IPS-20b (cell line): ENCODE measurements around the gene DLG2.

Experiments used
- H3K27ac ChIP-seq: one replicate; pipeline ENCODE4 v1.5.1; 2013; ENCODE audit warnings: low read length
- H3K27me3 ChIP-seq: 2 replicates; pipeline ENCODE4 v1.6.1; 2013; ENCODE audit warnings: mild to moderate bottlenecking, low read length, inconsistent platforms; ENCODE audit not compliant: insufficient read depth
- H3K36me3 ChIP-seq: 2 replicates; pipeline ENCODE4 v1.6.1; 2013; ENCODE audit warnings: low read depth, mild to moderate bottlenecking, inconsistent platforms, low read length, moderate library complexity; ENCODE audit not compliant: insufficient read depth
- H3K4me1 ChIP-seq: 2 replicates; pipeline ENCODE4 v1.6.1; 2013; ENCODE audit warnings: mild to moderate bottlenecking, control low read depth, inconsistent platforms, low read length, moderate library complexity; ENCODE audit not compliant: insufficient read depth
- H3K4me3 ChIP-seq: 2 replicates; pipeline ENCODE4 v1.5.1; 2013; ENCODE audit warnings: mild to moderate bottlenecking, low read length, inconsistent platforms
- H3K9ac ChIP-seq: 2 replicates; pipeline ENCODE4 v1.6.1; 2013; ENCODE audit warnings: low read depth, mild to moderate bottlenecking, inconsistent platforms, low read length, moderate library complexity
- H3K9me3 ChIP-seq: 2 replicates; pipeline ENCODE4 v1.6.1; 2013; ENCODE audit warnings: mild to moderate bottlenecking, low read depth, low read length, inconsistent platforms; ENCODE audit not compliant: insufficient read depth

DLG2 gene

GRCh38 chr11:84412862-84413261 lies 1214.3 kb downstream of the DLG2 start:
- Histone ChIP-seq H3K27ac (no peak overlapping the region), H3K27me3 (no peaks in the 10 kb centered on the region), H3K4me1 (peaks cover 18% of the 10 kb centered on the region; the same call in 1 of the 2 replicates), H3K36me3 (no peaks in the 10 kb centered on the region), H3K4me3 (no peak overlapping the region), H3K9ac (no peak overlapping the region), H3K9me3 (no peaks in the 10 kb centered on the region)

- no peaks in the 10 kb centered on the region for H3K36me3 ChIP-seq
- H3K9me3 ChIP-seq: no peaks in the 10 kb centered on the region
- H3K27me3 ChIP-seq: no peaks in the 10 kb centered on the region
- H3K4me1 ChIP-seq: peaks cover 18% of the 10 kb centered on the region; the same call in 1 of the 2 replicates
- no peak overlapping the region for H3K9ac ChIP-seq
- no peak overlapping the region for H3K27ac ChIP-seq
- no peak overlapping the region for H3K4me3 ChIP-seq
Measured at GRCh38 chr11:84408946-84409411, 1218.2 kb downstream of the DLG2 start.

GRCh38 chr11:84407091-84407490 lies 1220.1 kb downstream of the DLG2 start:
- no peak overlapping the region for H3K9ac ChIP-seq
- no peak overlapping the region for H3K27ac ChIP-seq

DNA sequence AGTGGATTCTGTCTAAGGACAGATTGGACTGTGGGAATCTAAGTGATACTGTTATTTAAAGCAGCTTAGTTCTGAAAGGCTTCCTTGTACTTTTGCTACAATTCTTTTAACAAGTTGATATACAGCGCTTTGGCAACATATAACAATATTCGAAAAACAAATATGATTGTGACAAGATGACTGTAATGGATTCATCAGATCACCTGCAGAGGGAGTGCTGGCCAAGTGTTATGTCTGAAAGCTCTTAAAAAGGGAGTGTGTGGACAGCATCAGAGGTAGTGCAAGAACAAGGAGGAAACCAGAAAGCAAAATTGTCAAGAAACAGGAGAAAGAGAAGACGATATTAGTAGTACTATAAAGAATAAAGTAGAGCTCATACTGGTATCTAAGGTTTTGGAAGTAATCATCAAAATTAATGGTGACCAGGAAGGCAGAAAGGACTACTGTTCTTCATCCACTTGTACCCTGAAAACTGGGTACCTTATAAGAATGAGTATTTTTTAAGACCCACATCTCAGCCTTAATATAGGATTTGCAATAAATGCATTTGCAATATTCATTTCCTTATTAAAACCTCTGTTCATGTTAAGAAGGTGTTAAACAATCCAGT lies 1229.0 kb downstream of the DLG2 start:
- no peaks in the 10 kb centered on the region for H3K9me3 ChIP-seq
- no peaks in the 10 kb centered on the region for H3K36me3 ChIP-seq
- H3K4me3 ChIP-seq: no peak overlapping the region
- no peak overlapping the region for H3K27ac ChIP-seq
- H3K9ac ChIP-seq: no peak overlapping the region
- H3K27me3 ChIP-seq: no peaks in the 10 kb centered on the region
- no peaks in the 10 kb centered on the region for H3K4me1 ChIP-seq

More at GRCh38 chr11:84407091-84407490, 1220.1 kb downstream of the DLG2 start:
- Histone ChIP-seq H3K4me1 (peaks cover 18% of the 10 kb centered on the region; the same call in 1 of the 2 replicates), H3K4me3 (no peak overlapping the region), H3K9me3 (no peaks in the 10 kb centered on the region), H3K27me3 (no peaks in the 10 kb centered on the region), H3K36me3 (no peaks in the 10 kb centered on the region)

DNA sequence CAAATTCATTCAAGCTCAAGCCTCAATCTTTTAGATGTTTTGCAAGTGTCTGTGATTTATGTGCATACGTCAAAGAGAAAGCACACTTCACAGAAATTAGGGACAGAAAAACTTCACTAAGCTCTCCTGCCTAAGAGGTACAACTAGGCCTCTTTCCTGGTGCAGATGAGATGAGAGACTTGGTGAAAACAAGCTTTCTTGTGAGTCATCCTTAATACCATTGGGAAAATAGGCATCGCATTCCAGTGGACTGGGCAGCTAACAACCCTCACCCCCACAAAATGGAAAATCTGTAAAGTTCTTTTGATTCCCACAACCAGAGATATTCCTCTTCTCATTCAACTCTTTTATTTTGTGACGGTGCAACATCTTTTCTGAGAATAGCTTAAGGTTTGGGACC lies 1230.6 kb downstream of the DLG2 start:
- Histone ChIP-seq H3K4me1 (no peaks in the 10 kb centered on the region), H3K27me3 (no peaks in the 10 kb centered on the region), H3K9ac (no peak overlapping the region)

DNA sequence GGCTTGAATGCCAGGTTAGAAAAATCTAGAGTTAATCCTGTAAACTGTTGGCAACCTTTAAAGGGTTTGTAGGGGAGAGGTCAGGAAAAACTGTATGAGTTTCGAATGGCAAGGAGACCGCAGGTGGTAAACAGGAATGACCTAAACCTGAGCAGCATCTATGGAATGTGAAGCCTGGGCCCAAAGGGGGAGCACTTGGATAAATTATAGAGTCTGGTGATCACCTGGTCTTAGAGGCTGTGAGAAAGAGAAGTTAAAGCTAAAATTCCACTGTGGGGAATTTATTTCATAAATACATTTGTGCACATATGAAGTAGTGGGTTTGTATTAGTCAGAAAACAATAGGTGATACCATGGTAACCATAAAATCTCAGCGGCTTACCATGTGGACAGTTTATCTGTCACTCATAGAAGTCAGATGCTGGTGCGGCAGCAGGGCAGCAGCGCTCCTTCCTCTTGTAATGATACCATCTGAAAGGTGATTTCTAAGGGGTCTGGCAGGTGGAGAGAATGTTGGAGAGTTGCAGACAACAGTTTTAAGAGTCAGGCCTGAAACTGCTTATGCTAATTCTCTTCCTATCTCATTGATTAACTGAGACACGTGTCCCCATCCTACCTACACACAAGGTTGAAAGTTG lies 1236.6 kb downstream of the DLG2 start:
- Histone ChIP-seq H3K27me3 (no peaks in the 10 kb centered on the region), H3K9ac (no peak overlapping the region; the same call in 1 of the 2 replicates), H3K9me3 (no peaks in the 10 kb centered on the region), H3K4me1 (peaks cover 9% of the 10 kb centered on the region; the same call in 1 of the 2 replicates), H3K27ac (no peak overlapping the region), H3K36me3 (no peaks in the 10 kb centered on the region), H3K4me3 (no peak overlapping the region)

More for the DNA sequence above, 1230.6 kb downstream of the DLG2 start:
- Histone ChIP-seq H3K4me3 (no peak overlapping the region), H3K9me3 (no peaks in the 10 kb centered on the region), H3K27ac (no peak overlapping the region), H3K36me3 (no peaks in the 10 kb centered on the region)

- Histone ChIP-seq H3K4me3 (no peak overlapping the region), H3K27ac (no peak overlapping the region), H3K4me1 (peaks cover 9% of the 10 kb centered on the region; the same call in 1 of the 2 replicates), H3K9me3 (no peaks in the 10 kb centered on the region), H3K27me3 (no peaks in the 10 kb centered on the region), H3K36me3 (no peaks in the 10 kb centered on the region), H3K9ac (no peak overlapping the region)
Measured at GRCh38 chr11:84389696-84390095, 1237.4 kb downstream of the DLG2 start.

GRCh38 chr11:84384731-84385130 lies 1242.4 kb downstream of the DLG2 start:
- Histone ChIP-seq H3K9ac (no peak overlapping the region), H3K9me3 (no peaks in the 10 kb centered on the region), H3K4me1 (no peaks in the 10 kb centered on the region), H3K4me3 (no peak overlapping the region), H3K36me3 (no peaks in the 10 kb centered on the region), H3K27me3 (no peaks in the 10 kb centered on the region), H3K27ac (no peak overlapping the region)

DNA sequence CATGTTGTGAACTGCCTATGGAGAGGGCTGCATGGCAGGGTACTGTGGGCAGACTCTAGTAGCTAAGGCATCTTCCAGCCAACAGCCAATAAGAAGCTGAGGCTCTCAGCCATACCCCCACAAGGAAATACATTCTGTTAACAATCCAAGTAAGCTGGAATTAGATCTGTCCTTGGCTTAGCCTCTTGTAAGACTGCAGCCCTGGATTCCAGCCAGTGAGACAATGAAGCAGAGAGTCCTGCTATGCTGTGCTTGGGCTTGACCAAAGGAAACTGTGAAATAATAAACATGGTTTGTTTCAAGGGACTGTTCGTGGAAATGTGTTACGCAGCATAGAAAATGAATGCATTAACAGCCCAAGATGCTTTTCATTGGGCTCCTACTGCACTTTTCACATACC lies 1243.6 kb downstream of the DLG2 start:
- H3K9me3 ChIP-seq: no peaks in the 10 kb centered on the region
- no peaks in the 10 kb centered on the region for H3K27me3 ChIP-seq
- H3K4me1 ChIP-seq: no peaks in the 10 kb centered on the region
- no peak overlapping the region for H3K9ac ChIP-seq
- H3K36me3 ChIP-seq: no peaks in the 10 kb centered on the region
- H3K4me3 ChIP-seq: no peak overlapping the region
- no peak overlapping the region for H3K27ac ChIP-seq

DNA sequence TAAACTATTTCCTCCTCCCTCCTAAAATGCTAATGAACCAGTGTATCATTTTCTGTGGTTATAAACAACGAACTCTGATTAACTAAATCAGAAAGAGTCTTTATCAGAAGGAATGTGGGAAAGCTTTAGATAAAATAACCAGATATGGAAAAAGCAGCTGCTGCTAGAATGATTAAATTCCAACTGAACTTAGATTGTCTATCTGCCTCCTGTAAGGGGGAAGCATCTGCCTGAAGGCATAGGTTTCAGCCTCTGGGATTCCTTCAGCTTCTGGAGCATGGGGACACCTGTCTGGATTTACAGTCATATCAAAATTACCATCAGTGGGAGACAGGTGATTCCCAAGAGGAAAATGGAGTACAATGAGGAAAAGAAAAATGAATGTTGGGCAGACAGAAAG lies 1245.5 kb downstream of the DLG2 start:
- no peak overlapping the region for H3K27ac ChIP-seq
- no peak overlapping the region for H3K4me3 ChIP-seq
- H3K27me3 ChIP-seq: no peaks in the 10 kb centered on the region
- no peaks in the 10 kb centered on the region for H3K9me3 ChIP-seq
- no peaks in the 10 kb centered on the region for H3K36me3 ChIP-seq
- no peak overlapping the region for H3K9ac ChIP-seq
- H3K4me1 ChIP-seq: no peaks in the 10 kb centered on the region

DNA sequence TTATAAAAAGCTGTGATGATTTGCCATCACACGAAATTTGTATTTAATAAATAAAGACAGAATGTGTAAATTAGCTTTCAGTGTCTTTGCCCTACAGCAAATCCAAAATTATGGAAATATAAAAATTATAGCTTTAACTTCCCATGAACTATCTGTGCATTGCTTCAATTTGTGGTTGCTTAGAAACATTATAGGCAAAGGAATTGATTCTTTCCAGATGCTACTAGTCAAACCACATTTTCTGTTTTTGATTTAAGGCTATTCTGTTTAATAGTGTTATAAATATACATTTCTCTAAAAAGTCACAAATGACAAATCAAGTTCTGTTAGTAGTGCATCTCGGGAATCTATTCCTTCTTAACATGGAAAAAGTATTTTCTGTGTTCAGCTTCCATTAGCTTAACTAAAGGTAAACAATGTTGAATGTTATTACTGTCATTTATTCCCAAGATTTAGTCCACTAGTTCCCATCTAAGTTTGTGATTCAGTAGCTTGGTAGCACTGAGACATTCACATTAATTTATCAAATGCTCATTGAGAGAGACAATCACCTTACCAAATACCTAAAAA lies 1254.7 kb downstream of the DLG2 start:
- Histone ChIP-seq H3K27ac (no peak overlapping the region), H3K4me1 (no peaks in the 10 kb centered on the region), H3K27me3 (no peaks in the 10 kb centered on the region), H3K9ac (no peak overlapping the region), H3K36me3 (no peaks in the 10 kb centered on the region), H3K4me3 (no peak overlapping the region), H3K9me3 (no peaks in the 10 kb centered on the region)

- Histone ChIP-seq H3K4me1 (peaks cover 5% of the 10 kb centered on the region; the same call in 1 of the 2 replicates), H3K27me3 (no peaks in the 10 kb centered on the region), H3K9me3 (no peaks in the 10 kb centered on the region), H3K36me3 (no peaks in the 10 kb centered on the region), H3K4me3 (no peak overlapping the region), H3K9ac (no peak overlapping the region), H3K27ac (no peak overlapping the region)
Measured at GRCh38 chr11:84358034-84358433, 1269.1 kb downstream of the DLG2 start.
